AG04450 (cell line): ENCODE data around the gene RASGEF1C. TPM values are rescaled to one million over a fixed set of nuclear protein-coding genes. Genes with fewer than 3 reads are reported as not detected.

ENCODE experiments used
- CTCF ChIA-PET: fragments of 300-600, 350-600 bp; formaldehyde crosslinking; extraction: SDS; loops from one replicate; lab custom pipeline; 2022; ENCODE audit warnings: antibody characterized with exemption, inconsistent platforms; lab: Charles Lee
- POLR2A ChIA-PET: fragments of 350-600 bp; formaldehyde crosslinking; extraction: SDS; loops from one replicate; lab custom pipeline; 2021; ENCODE audit warnings: antibody characterized with exemption, inconsistent platforms; lab: Yijun Ruan, JAX
- DNase-seq: peaks from one replicate; pipeline ENCODE4 v3.0.0-alpha.2; 2011; ENCODE audit warnings: low read depth, low spot score
- H3K27ac ChIP-seq: one replicate; pipeline ENCODE4 v1.5.1; 2012; ENCODE audit warnings: low read depth, low read length, control low read depth
- H3K27me3 ChIP-seq: one replicate; pipeline ENCODE4 v1.6.0; 2012; ENCODE audit warnings: low read length; ENCODE audit not compliant: control insufficient read depth, insufficient read depth
- H3K4me3 ChIP-seq: 2 replicates; pipeline ENCODE4 v1.5.1; 2011; ENCODE audit warnings: mild to moderate bottlenecking, low read depth, low read length, control low read depth
- H3K9me3 ChIP-seq: 2 replicates; pipeline ENCODE4 v1.5.1; 2012; ENCODE audit warnings: low read length; ENCODE audit not compliant: control insufficient read depth, insufficient read depth
- polyA plus RNA-seq: library from polyadenylated mRNA; depleted of rRNA; stranded (reverse); fragments of >200 nt; gene quantifications from 2 replicates; pipeline ENCODE4 v1.2.3, GENCODE V29; 2011
- TF ChIP-seq, protein P1 (sequence below): IDR thresholded peaks from 2 replicates; pipeline ENCODE4 v1.5.1; 2011; ENCODE audit warnings: low read depth, low read length, control low read depth, inconsistent platforms

Gene RASGEF1C
- polyA plus RNA-seq, 1 experiment: not detected

DNA sequence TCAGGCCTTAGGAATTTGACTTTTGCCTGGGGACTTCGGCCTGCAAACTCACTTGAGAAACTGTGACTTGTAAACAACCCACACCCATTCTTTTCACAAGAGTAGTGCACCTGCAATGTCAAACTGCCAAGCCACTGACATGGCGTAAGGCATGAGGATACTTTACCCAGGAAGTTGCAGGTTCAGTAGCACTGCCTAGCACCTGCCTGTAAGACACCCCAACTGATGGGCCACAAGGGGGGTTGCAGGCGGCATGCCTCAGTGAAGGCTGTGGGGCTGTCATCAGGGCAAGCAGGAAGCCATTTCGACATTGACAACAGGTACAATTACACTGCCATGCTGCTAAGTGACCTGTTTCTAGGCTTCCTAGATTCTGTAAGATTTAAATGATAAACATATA, 41.3 kb upstream of the RASGEF1C start:
- POLR2A ChIA-PET: no interaction called here
- CTCF ChIA-PET: no interaction called here
- Histone ChIP-seq H3K27ac (no peak overlapping the region), H3K27me3 (no peaks in the 10 kb centered on the region), H3K4me3 (no peak overlapping the region), H3K9me3 (peaks cover 73% of the 10 kb centered on the region)
- DNase-seq: no peak
- TF ChIP-seq, protein P1, sequence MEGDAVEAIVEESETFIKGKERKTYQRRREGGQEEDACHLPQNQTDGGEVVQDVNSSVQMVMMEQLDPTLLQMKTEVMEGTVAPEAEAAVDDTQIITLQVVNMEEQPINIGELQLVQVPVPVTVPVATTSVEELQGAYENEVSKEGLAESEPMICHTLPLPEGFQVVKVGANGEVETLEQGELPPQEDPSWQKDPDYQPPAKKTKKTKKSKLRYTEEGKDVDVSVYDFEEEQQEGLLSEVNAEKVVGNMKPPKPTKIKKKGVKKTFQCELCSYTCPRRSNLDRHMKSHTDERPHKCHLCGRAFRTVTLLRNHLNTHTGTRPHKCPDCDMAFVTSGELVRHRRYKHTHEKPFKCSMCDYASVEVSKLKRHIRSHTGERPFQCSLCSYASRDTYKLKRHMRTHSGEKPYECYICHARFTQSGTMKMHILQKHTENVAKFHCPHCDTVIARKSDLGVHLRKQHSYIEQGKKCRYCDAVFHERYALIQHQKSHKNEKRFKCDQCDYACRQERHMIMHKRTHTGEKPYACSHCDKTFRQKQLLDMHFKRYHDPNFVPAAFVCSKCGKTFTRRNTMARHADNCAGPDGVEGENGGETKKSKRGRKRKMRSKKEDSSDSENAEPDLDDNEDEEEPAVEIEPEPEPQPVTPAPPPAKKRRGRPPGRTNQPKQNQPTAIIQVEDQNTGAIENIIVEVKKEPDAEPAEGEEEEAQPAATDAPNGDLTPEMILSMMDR: no peak

DNA sequence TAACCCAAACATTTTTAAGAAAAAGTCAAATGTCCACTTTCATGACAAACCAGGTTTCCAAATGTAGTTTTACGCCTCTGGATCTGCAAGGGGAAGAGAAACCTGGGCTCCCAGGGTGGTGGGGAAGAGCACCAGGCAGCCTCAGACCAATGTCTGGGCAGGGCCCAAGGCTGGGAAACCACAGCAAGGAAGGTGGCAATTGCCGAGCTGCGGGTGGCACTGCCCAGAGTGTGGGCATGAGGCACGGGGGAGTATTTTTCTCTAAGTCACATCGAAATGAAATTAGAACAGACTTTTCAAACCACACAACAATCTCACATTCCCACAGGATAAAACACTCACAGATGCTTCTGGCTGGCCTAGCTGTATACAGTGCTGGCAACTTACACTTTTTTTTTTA, 32.6 kb upstream of the RASGEF1C start:
- ChIA-PET CTCF (no interaction called here), POLR2A (no interaction called here)
- TF ChIP-seq, protein P1: no peak

DNA sequence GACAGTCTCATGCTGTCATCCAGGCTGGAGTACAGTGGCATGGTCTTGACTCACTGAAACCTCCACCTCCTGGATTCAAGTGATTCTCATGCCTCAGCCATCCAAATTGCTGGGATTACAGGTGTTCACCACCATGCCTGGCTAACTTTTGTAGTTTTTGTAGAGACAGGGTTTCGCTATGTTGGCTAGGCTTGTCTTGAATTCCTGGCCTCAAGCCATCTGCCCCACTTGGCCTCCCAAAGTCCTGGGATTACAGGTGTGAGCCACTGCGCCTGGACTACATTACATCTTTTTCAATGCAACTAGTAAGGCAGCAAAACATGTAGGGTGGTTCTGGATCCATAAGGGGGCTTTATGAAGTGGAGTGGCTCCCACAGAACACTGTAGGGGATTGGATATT, 29.6 kb upstream of the RASGEF1C start:
- ChIA-PET POLR2A (no interaction called here), CTCF (no interaction called here)
- TF ChIP-seq, protein P1: no peak
- H3K4me3 ChIP-seq: no peak overlapping the region
- DNase-seq: no peak
- H3K9me3 ChIP-seq: peaks cover 8% of the 10 kb centered on the region
- H3K27ac ChIP-seq: no peak overlapping the region
- H3K27me3 ChIP-seq: no peaks in the 10 kb centered on the region

More for the DNA sequence above, 32.6 kb upstream of the RASGEF1C start:
- no peak for DNase-seq
- Histone ChIP-seq H3K27me3 (no peaks in the 10 kb centered on the region), H3K27ac (no peak overlapping the region), H3K4me3 (no peak overlapping the region), H3K9me3 (peaks cover 14% of the 10 kb centered on the region)

DNA sequence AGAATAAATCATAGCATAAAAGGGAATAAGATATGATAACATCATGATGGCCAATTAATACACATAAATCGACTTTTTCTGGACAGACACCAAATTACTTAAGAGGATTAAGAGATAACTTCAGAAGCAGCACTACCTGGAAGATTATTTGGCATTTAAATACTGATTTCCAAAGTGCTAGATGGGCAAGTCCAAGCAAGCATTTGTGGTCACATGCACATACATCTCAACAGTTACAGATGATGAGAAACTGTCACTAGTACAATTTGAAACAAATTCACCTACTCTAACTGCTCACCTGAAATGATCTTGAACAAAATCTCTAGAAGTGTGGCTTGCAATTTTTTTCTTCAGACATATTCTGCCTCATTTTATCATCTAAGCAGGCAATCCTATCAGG, 26.8 kb upstream of the RASGEF1C start:
- H3K27me3 ChIP-seq: no peaks in the 10 kb centered on the region
- no peak overlapping the region for H3K27ac ChIP-seq
- no peak overlapping the region for H3K4me3 ChIP-seq
- POLR2A ChIA-PET: no interaction called here
- TF ChIP-seq, protein P1: no peak
- CTCF ChIA-PET: no interaction called here
- DNase-seq: no peak
- H3K9me3 ChIP-seq: peaks cover 6% of the 10 kb centered on the region

DNA sequence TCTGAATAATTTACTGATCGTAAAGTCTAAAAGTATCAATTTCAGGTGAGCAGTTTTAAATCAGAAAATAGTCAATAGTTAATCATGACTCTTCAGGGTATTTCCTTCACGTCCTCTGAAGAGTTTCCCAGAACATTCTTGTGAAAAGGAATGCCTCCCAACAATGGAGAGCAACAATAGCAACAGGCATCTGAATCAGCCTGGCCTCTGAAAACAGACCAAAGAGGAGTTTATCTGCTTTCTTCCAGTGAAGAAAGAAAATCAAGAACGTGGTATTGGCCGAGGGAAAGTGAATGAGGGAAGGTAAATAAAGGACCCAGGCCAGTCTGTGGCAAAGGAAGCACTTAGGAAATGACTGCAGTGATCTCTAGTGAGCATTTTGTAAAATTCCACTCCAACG, 26.1 kb upstream of the RASGEF1C start:
- ChIA-PET CTCF (no interaction called here), POLR2A (no interaction called here)
- no peak for DNase-seq
- H3K9me3 ChIP-seq: peaks cover 6% of the 10 kb centered on the region
- H3K4me3 ChIP-seq: no peak overlapping the region
- TF ChIP-seq, protein P1: no peak
- H3K27me3 ChIP-seq: no peaks in the 10 kb centered on the region
- no peak overlapping the region for H3K27ac ChIP-seq
